WTC11 (cell line): ENCODE results near the gene PLXNC1. TPM values are rescaled to one million over a fixed set of nuclear protein-coding genes. Genes with fewer than 3 reads are reported as not detected.

ENCODE experiments used
- ATAC-seq: fragments of 200-7000 bp; cut with Tn5 transposase; 2 replicates; pipeline ENCODE4 v1.10.0; 2021; ENCODE audit warnings: mild to moderate bottlenecking, moderate library complexity
- CTCF ChIA-PET: fragments of 300-600 bp; sonication (Branson Sonifier 250); formaldehyde crosslinking; loops from one replicate; lab custom pipeline; 2021; ENCODE audit warnings: antibody characterized with exemption; lab: Charles Lee
- POLR2A ChIA-PET: fragments of 350-600 bp; sonication (Branson Sonifier 250); formaldehyde crosslinking; loops from one replicate; lab custom pipeline; 2021; ENCODE audit warnings: antibody characterized with exemption; lab: Charles Lee
- DNase-seq: peaks from one replicate; pipeline ENCODE4 v3.0.0; 2021; ENCODE audit warnings: low spot score
- H3K27ac Mint-ChIP-seq: 2 replicates; pipeline ENCODE4 v1.8.0; 2021; ENCODE audit warnings: mixed read lengths
- H3K27me3 Mint-ChIP-seq: 2 replicates; pipeline ENCODE4 v1.8.0; 2021; ENCODE audit warnings: low read depth, mild to moderate bottlenecking, moderate library complexity, mixed read lengths
- H3K36me3 Mint-ChIP-seq: 2 replicates; pipeline ENCODE4 v1.8.0; 2021; ENCODE audit warnings: mixed read lengths
- H3K4me1 Mint-ChIP-seq: 2 replicates; pipeline ENCODE4 v1.8.0; 2022; ENCODE audit warnings: mixed read lengths
- H3K4me3 Mint-ChIP-seq: 2 replicates; pipeline ENCODE4 v1.8.0; 2021; ENCODE audit warnings: mild to moderate bottlenecking, moderate library complexity, mixed read lengths
- H3K9me3 Mint-ChIP-seq: 2 replicates; pipeline ENCODE4 v1.8.0; 2021; ENCODE audit warnings: mixed read lengths
- AR ChIP-seq: fragments of 250-450 bp; sonication (Bioruptor Pico); IDR thresholded peaks from 2 replicates; pipeline ENCODE4 v1.9.0; 2021; ENCODE audit warnings: mild to moderate bottlenecking
- ATF1 ChIP-seq: sonication (generic); formaldehyde crosslinking; IDR thresholded peaks from 2 replicates; pipeline ENCODE4 v1.8.1; 2023; ENCODE audit warnings: mild to moderate bottlenecking, moderate library complexity, missing genetic modification reagents
- CREM ChIP-seq: sonication (generic); formaldehyde crosslinking; IDR thresholded peaks from 2 replicates; pipeline ENCODE4 v1.8.1; 2022; ENCODE audit warnings: mild to moderate bottlenecking, missing genetic modification reagents, moderate library complexity
- CTCF ChIP-seq: fragments of 200-600 bp; IDR thresholded peaks from 2 replicates; pipeline ENCODE4 v1.8.0; 2022; ENCODE audit warnings: antibody characterized with exemption
- E2F4 ChIP-seq: sonication (generic); formaldehyde crosslinking; IDR thresholded peaks from 2 replicates; pipeline ENCODE4 v1.8.1; 2022; ENCODE audit warnings: low read depth, mild to moderate bottlenecking, moderate library complexity, missing genetic modification reagents, borderline replicate concordance
- ERG ChIP-seq: fragments of 250-450 bp; sonication (Bioruptor Pico); IDR thresholded peaks from 2 replicates; pipeline ENCODE4 v1.8.0; 2021; ENCODE audit warnings: mild to moderate bottlenecking
- GTF2I ChIP-seq: fragments of 250-450 bp; sonication (Bioruptor Pico); conservative IDR thresholded peaks from 2 replicates; pipeline ENCODE4 v1.4.0; 2021; ENCODE audit warnings: mild to moderate bottlenecking
- IRF1 ChIP-seq: sonication (generic); formaldehyde crosslinking; IDR thresholded peaks from 2 replicates; pipeline ENCODE4 v1.8.0; 2023; ENCODE audit warnings: missing genetic modification reagents
- NFYB ChIP-seq: sonication (generic); formaldehyde crosslinking; conservative IDR thresholded peaks from 2 replicates; pipeline ENCODE4 v1.8.0; 2022; ENCODE audit warnings: low read depth, missing genetic modification reagents
- TCF7 ChIP-seq: sonication (generic); formaldehyde crosslinking; IDR thresholded peaks from 2 replicates; pipeline ENCODE4 v1.8.0; 2022; ENCODE audit warnings: mild to moderate bottlenecking, low read depth, missing genetic modification reagents, moderate library complexity
- USF1 ChIP-seq: sonication (generic); formaldehyde crosslinking; IDR thresholded peaks from 2 replicates; pipeline ENCODE4 v1.8.0; 2022; ENCODE audit warnings: mild to moderate bottlenecking, missing genetic modification reagents
- ZBTB21 ChIP-seq: sonication (generic); formaldehyde crosslinking; IDR thresholded peaks from 2 replicates; pipeline ENCODE4 v1.8.1; 2023; ENCODE audit warnings: mild to moderate bottlenecking, missing genetic modification reagents, borderline replicate concordance
- ZNF281 ChIP-seq: sonication (generic); formaldehyde crosslinking; IDR thresholded peaks from 2 replicates; pipeline ENCODE4 v1.8.0; 2023; ENCODE audit warnings: mild to moderate bottlenecking, missing genetic modification reagents
- ZNF396 ChIP-seq: fragments of 250-450 bp; sonication (Bioruptor Pico); IDR thresholded peaks from 2 replicates; pipeline ENCODE4 v1.8.0; 2021; ENCODE audit warnings: mild to moderate bottlenecking, moderate library complexity, borderline replicate concordance
- ZNF425 ChIP-seq: fragments of 250-450 bp; sonication (Bioruptor Pico); conservative IDR thresholded peaks from 2 replicates; pipeline ENCODE4 v1.9.0; 2021; ENCODE audit warnings: mild to moderate bottlenecking
- ZNF532 ChIP-seq: fragments of 250-450 bp; sonication (Bioruptor Pico); IDR thresholded peaks from 2 replicates; pipeline ENCODE4 v1.9.0; 2021; ENCODE audit warnings: mild to moderate bottlenecking, borderline replicate concordance
- total RNA-seq: library from RNA; stranded (reverse); gene quantifications from 3 replicates; pipeline ENCODE4 v1.2.3, GENCODE V29; 2021

The PLXNC1 gene
- total RNA-seq, 1 experiment from 2014 or later, result 3.1 TPM

- Mint-ChIP-seq H3K36me3 (no peaks in the 10 kb centered on the region), H3K27ac (peak overlapping the region; percentile 33; the same call in 1 of the 2 replicates), H3K27me3 (no peaks in the 10 kb centered on the region), H3K9me3 (no peaks in the 10 kb centered on the region), H3K4me1 (peaks cover 34% of the 10 kb centered on the region), H3K4me3 (no peak overlapping the region)
- TF ChIP-seq ERG (CRISPR knock-in tag) (no peak), USF1 (CRISPR knock-in tag) (no peak), ZBTB21 (no peak), ZNF281 (CRISPR knock-in tag) (no peak), AR (no peak), E2F4 (CRISPR knock-in tag) (no peak), ATF1 (CRISPR knock-in tag) (no peak), ZNF532 (CRISPR knock-in tag) (no peak), ZNF425 (no peak), TCF7 (no peak), IRF1 (CRISPR knock-in tag) (no peak), NFYB (CRISPR knock-in tag) (no peak), GTF2I (CRISPR knock-in tag) (no peak), CREM (no peak), CTCF (no peak), ZNF396 (CRISPR knock-in tag) (no peak)
- ChIA-PET CTCF (no interaction called here), POLR2A (no interaction called here)
- ATAC-seq (no peak), DNase-seq (no peak)
Observed at GRCh38 chr12:94254270-94254669, 105.9 kb downstream of the PLXNC1 start.
